Epithelial cell of proximal tubule (primary cell): Measurements from ENCODE around the gene SETD5. TPM values are rescaled to one million over a fixed set of nuclear protein-coding genes. Genes with fewer than 3 reads are reported as not detected.

Experiments used
- DNase-seq: peaks from one replicate; pipeline ENCODE4 v3.0.0-alpha.2; 2011; ENCODE audit warnings: low read depth
- H3K4me3 ChIP-seq: 2 replicates; pipeline ENCODE4 v1.5.1; 2011; ENCODE audit warnings: low read depth, mild to moderate bottlenecking, low read length
- CTCF ChIP-seq: conservative IDR thresholded peaks from 2 replicates; pipeline ENCODE4 v1.5.1; 2012; ENCODE audit warnings: low read depth, mild to moderate bottlenecking, low read length
- total RNA-seq: library from RNA; depleted of rRNA; stranded (reverse); fragments of >200 nt; gene quantifications from 2 replicates; pipeline ENCODE4 v1.2.3, GENCODE V29; 2015

The SETD5 gene
- total RNA-seq, 1 donor from 2014 or later: 41.1 TPM

DNA sequence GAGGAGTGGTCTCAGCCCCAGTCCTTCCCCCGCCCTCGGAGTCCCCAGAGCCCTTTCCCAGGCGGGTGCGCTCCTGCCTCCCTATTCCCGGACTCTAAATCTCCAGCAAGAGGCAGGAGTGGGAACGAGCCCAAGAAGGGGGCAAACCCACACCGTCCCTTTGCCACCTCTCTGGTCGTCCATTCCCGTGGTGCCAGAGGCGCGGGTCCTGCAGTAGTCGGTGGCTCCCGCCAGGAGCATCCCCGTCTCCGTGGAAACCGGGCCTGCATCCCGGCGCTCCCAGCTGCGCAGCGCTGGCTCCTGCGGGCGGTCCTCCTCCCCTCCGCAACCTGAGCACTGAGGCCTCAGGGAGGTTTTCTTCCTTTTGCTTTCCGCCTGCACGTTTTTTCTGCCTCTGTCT is 111.4 kb downstream of the SETD5 start:
- H3K4me3 ChIP-seq: no peak overlapping the region
- TF ChIP-seq CTCF: no peak
- no peak for DNase-seq

GRCh38 chr3:9512456-9513045 is 115.1 kb downstream of the SETD5 start:
- H3K4me3 ChIP-seq: no peak overlapping the region
- DNase-seq: no peak
- TF ChIP-seq CTCF: no peak

GRCh38 chr3:9514306-9514705 is 116.9 kb downstream of the SETD5 start:
- TF ChIP-seq CTCF: no peak
- no peak overlapping the region for H3K4me3 ChIP-seq
- no peak for DNase-seq

DNA sequence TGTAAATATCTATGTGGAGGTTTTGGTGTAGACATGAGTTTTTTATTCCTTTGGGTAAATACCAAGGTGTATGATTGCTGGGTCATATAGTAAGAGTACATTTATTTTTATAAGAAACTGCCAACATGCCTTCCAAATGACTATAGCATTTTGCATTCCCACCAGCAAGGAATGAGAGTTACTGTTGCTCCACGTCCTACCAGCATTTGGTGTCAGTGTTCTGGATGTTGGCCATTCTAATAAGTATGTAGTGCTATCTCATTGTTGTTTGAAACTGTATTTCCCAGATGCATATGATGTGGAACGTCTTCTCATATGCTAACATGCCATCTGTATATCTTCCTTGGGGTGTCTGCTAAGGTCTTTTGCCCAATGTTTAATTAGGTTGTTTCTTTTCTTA is 117.5 kb downstream of the SETD5 start:
- DNase-seq: no peak
- no peak overlapping the region for H3K4me3 ChIP-seq
- no peak for TF ChIP-seq CTCF

- no peak for TF ChIP-seq CTCF
- no peak for DNase-seq
- H3K4me3 ChIP-seq: no peak overlapping the region
Observed at GRCh38 chr3:9525078-9525477, 127.7 kb downstream of the SETD5 start.

Other genes with a start within 250 kb of the SETD5 start
- 0.51 and 3.4 TPM in 2 replicates for gene SRGAP3, start 148.0 kb upstream of the SETD5 start, total RNA-seq
- gene THUMPD3, start 34.6 kb upstream of the SETD5 start, total RNA-seq: 40.8 and 43.9 TPM in 2 replicates
- gene LHFPL4, start 156.2 kb downstream of the SETD5 start, total RNA-seq: not detected in 2 replicates